A673 (cell line): ENCODE results near the gene ZSCAN9. TPM values are rescaled to one million over a fixed set of nuclear protein-coding genes. Genes with fewer than 3 reads are reported as not detected.

Experiments
- BruUV-seq: library from RNA; stranded (reverse); fragments of 400-500 nt; replicated peaks from 2 replicates; lab custom pipeline; 2021; lab: Mats Ljungman, UMichigan
- CTCF ChIA-PET: fragments of 300-600 bp; sonication (Branson Sonifier 250); formaldehyde crosslinking; loops from one replicate; lab custom pipeline; 2022; ENCODE audit warnings: antibody characterized with exemption; lab: Charles Lee
- POLR2A ChIA-PET: fragments of 300-600 bp; sonication (Branson Sonifier 250); formaldehyde crosslinking; loops from one replicate; lab custom pipeline; 2022; ENCODE audit warnings: antibody characterized with exemption; ENCODE audit not compliant: low non-redundant PET; lab: Charles Lee
- DNase-seq: peaks from one replicate; pipeline ENCODE4 v3.0.0-alpha.2; 2015; ENCODE audit warnings: low spot score
- H3K27ac ChIP-seq: fragments of 200-600 bp; sonication (generic); 2 replicates; pipeline ENCODE4 v1.5.1; 2016; ENCODE audit warnings: mixed run types, low read depth, mild to moderate bottlenecking, mixed read lengths, antibody characterized with exemption, low read length; ENCODE audit not compliant: poor library complexity, severe bottlenecking
- H3K27me3 ChIP-seq: fragments of 200-600 bp; sonication (generic); replicated peaks from 2 replicates; pipeline ENCODE4 v1.6.1; 2017; ENCODE audit warnings: mixed run types, low read depth, mild to moderate bottlenecking, mixed read lengths, antibody characterized with exemption, low read length; ENCODE audit not compliant: insufficient read depth, poor library complexity
- H3K36me3 ChIP-seq: fragments of 200-600 bp; sonication (generic); 2 replicates; pipeline ENCODE4 v1.6.1; 2016; ENCODE audit warnings: mixed run types, mild to moderate bottlenecking, mixed read lengths, antibody characterized with exemption, low read length; ENCODE audit not compliant: insufficient read depth, poor library complexity, severe bottlenecking
- H3K4me1 ChIP-seq: fragments of 200-600 bp; sonication (generic); 2 replicates; pipeline ENCODE4 v1.6.1; 2017; ENCODE audit warnings: mixed run types, mild to moderate bottlenecking, mixed read lengths, antibody characterized with exemption, low read length; ENCODE audit not compliant: insufficient read depth, poor library complexity, severe bottlenecking
- H3K4me3 ChIP-seq: fragments of 200-600 bp; sonication (generic); 2 replicates; pipeline ENCODE4 v1.5.1; 2016; ENCODE audit warnings: low read depth, mixed run types, mild to moderate bottlenecking, mixed read lengths, low read length; ENCODE audit not compliant: poor library complexity, severe bottlenecking
- H3K9me3 ChIP-seq: fragments of 200-600 bp; sonication (generic); 2 replicates; pipeline ENCODE4 v1.6.1; 2016; ENCODE audit warnings: mixed run types, low read depth, mild to moderate bottlenecking, mixed read lengths, antibody characterized with exemption, low read length; ENCODE audit not compliant: poor library complexity, severe bottlenecking
- EZH2 ChIP-seq: fragments of 200-600 bp; sonication (generic); IDR thresholded peaks from 2 replicates; pipeline ENCODE4 v1.6.1; 2017; ENCODE audit warnings: borderline replicate concordance, low read depth, mild to moderate bottlenecking, mixed read lengths, antibody characterized with exemption, low read length; ENCODE audit not compliant: poor library complexity, severe bottlenecking
- intact Hi-C: fragments of 100-400 bp; cut with micrococcal nuclease; formaldehyde crosslinking; loops from one replicate; pipeline ENCODE4 v1.10.0; 2022; ENCODE audit not compliant: unreplicated experiment
- total RNA-seq: library from RNA; stranded (reverse); gene quantifications from 2 replicates; pipeline ENCODE4 v1.2.3, GENCODE V29; 2021
- TF ChIP-seq, protein P1 (sequence below): fragments of 300-800, 200-600 bp; sonication (generic); conservative IDR thresholded peaks from 2 replicates; pipeline ENCODE4 v1.5.1; 2017; ENCODE audit warnings: low read depth, mild to moderate bottlenecking, antibody characterized with exemption, low read length, moderate library complexity, mixed read lengths

Gene ZSCAN9
- total RNA-seq, 1 experiment from 2014 or later, result 13.3 TPM

DNA sequence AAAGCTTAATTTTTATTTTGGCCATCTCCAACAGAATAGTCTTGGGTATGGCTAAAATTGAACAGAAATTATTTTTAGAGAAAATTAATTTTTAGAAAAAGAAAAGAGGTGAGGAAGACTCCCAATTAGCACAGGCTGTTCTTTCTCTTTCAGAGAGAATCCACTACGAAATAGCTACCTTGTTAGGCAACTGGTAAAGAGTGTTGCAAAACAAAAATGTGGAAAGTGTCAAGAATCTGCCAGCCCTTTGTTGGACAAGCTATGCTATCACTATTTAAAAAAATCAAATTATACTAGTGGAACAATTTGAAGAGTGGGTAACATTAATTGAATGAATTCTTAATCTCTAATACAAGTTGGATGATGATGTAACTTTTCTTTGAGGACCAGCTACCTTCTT lies 19.2 kb upstream of the ZSCAN9 start:
- Histone ChIP-seq H3K4me1 (peaks cover 11% of the 10 kb centered on the region), H3K27ac (no peak overlapping the region), H3K36me3 (no peaks in the 10 kb centered on the region), H3K9me3 (no peaks in the 10 kb centered on the region), H3K4me3 (no peak overlapping the region), H3K27me3 (no peaks in the 10 kb centered on the region)
- POLR2A ChIA-PET, result no interaction called here
- CTCF ChIA-PET, result no interaction called here
- no peak for DNase-seq
- intact Hi-C loops, result loop anchor here (5.0 kb wide), 1 partner anchor 64 kb away; the partner anchor contains the start of gene ZKSCAN8
- BruUV-seq, result no TSS peak
- TF ChIP-seq, protein P1, sequence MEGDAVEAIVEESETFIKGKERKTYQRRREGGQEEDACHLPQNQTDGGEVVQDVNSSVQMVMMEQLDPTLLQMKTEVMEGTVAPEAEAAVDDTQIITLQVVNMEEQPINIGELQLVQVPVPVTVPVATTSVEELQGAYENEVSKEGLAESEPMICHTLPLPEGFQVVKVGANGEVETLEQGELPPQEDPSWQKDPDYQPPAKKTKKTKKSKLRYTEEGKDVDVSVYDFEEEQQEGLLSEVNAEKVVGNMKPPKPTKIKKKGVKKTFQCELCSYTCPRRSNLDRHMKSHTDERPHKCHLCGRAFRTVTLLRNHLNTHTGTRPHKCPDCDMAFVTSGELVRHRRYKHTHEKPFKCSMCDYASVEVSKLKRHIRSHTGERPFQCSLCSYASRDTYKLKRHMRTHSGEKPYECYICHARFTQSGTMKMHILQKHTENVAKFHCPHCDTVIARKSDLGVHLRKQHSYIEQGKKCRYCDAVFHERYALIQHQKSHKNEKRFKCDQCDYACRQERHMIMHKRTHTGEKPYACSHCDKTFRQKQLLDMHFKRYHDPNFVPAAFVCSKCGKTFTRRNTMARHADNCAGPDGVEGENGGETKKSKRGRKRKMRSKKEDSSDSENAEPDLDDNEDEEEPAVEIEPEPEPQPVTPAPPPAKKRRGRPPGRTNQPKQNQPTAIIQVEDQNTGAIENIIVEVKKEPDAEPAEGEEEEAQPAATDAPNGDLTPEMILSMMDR, result no peak
- no peak for TF ChIP-seq EZH2

DNA sequence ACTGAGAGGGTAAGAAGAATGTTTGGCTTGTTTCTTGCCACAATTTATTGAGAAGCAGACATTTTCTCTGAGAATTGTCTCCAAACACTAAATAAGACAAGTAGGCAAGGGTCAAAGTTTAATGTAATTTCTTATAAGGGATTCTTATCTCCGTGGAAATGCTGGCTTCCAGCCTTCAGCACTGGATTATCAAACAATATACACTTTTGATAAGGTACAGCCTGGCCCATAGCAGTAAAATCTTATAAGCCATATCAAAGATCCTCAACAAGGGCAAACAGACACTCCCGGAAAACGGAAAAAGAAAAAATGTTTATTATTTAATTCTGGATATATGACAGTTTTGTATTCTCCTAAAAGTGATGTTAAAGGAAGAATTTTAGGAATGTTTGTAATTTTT lies 18.5 kb upstream of the ZSCAN9 start:
- DNase-seq, result no peak
- CTCF ChIA-PET, result no interaction called here
- Histone ChIP-seq H3K36me3 (no peaks in the 10 kb centered on the region), H3K9me3 (no peaks in the 10 kb centered on the region), H3K4me3 (no peak overlapping the region), H3K27ac (no peak overlapping the region), H3K4me1 (peaks cover 11% of the 10 kb centered on the region), H3K27me3 (no peaks in the 10 kb centered on the region)
- POLR2A ChIA-PET, result no interaction called here
- intact Hi-C loops, result loop anchor here (5.0 kb wide), 1 partner anchor 64 kb away; the partner anchor contains the start of gene ZKSCAN8
- TF ChIP-seq, protein P1, result no peak
- TF ChIP-seq EZH2, result no peak
- BruUV-seq, result no TSS peak

DNA sequence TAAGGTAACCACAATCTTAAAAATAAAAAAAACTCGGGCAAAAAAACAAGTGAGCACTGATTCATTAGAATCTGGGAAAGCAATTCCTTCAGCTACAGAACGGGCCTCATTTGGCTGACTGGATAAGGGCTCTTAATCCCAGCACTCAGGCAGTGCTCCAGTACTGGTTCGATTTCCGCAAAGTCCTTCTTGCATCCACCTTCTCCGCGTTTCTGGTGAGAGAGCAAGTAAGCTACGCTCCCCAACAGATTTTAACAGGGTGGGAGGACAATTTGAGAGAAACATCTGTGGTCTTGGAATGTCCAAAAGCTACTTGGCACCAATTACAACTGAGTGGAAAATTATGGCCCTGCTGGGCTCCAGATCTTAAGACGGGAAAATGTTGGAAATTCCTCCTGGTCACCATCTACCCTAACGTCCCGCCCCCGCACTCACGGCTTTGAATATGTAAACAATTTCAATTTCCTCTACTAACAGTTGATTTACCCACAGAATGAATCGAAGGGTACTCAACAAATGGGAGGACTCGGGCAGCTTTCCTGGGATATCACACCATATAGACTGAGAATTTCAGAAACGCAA lies 18.1 kb upstream of the ZSCAN9 start:
- ChIA-PET CTCF (no interaction called here), POLR2A (no interaction called here)
- Histone ChIP-seq H3K4me3 (peak overlapping the region; percentile 55), H3K27ac (no peak overlapping the region), H3K9me3 (no peaks in the 10 kb centered on the region), H3K4me1 (peaks cover 11% of the 10 kb centered on the region), H3K27me3 (no peaks in the 10 kb centered on the region), H3K36me3 (no peaks in the 10 kb centered on the region)
- no peak for DNase-seq
- no TSS peak for BruUV-seq
- intact Hi-C loops, result loop anchor here (5.0 kb wide), 1 partner anchor 65 kb away; the partner anchor contains the start of gene ZKSCAN8
- TF ChIP-seq, protein P1, result no peak
- TF ChIP-seq EZH2, result no peak
